Type B pancreatic cell (in vitro differentiated cells): ENCODE data around the gene FBXL20. TPM values are rescaled to one million over a fixed set of nuclear protein-coding genes. Genes with fewer than 3 reads are reported as not detected.

ENCODE experiments used
- DNase-seq: peaks from one replicate; pipeline ENCODE4 v3.0.0; 2021; ENCODE audit warnings: mixed read lengths; ENCODE audit not compliant: unreplicated experiment; ENCODE audit errors: extremely low spot score
- H3K27ac Mint-ChIP-seq: 2 replicates; pipeline ENCODE4 v1.8.0; 2021; ENCODE audit warnings: mild to moderate bottlenecking, mixed read lengths
- H3K27me3 Mint-ChIP-seq: 2 replicates; pipeline ENCODE4 v1.8.0; 2021; ENCODE audit warnings: mixed read lengths
- H3K36me3 Mint-ChIP-seq: 2 replicates; pipeline ENCODE4 v1.8.0; 2021; ENCODE audit warnings: mixed read lengths
- H3K4me1 Mint-ChIP-seq: one replicate; pipeline ENCODE4 v1.8.0; 2021; ENCODE audit warnings: mixed read lengths; ENCODE audit not compliant: unreplicated experiment
- H3K4me3 Mint-ChIP-seq: 2 replicates; pipeline ENCODE4 v1.8.0; 2021; ENCODE audit warnings: mild to moderate bottlenecking, mixed read lengths
- H3K9me3 Mint-ChIP-seq: 2 replicates; pipeline ENCODE4 v1.8.0; 2021; ENCODE audit warnings: mixed read lengths
- CTCF ChIP-seq: fragments of 200-600 bp; sonication (generic); conservative IDR thresholded peaks from 2 replicates; pipeline ENCODE4 v1.5.0; 2021; ENCODE audit warnings: antibody characterized with exemption, mild to moderate bottlenecking
- total RNA-seq: library from RNA; stranded (reverse); gene quantifications from 2 replicates; pipeline ENCODE4 v1.2.1, GENCODE V29; 2021; ENCODE audit warnings: low replicate concordance

The FBXL20 gene
- total RNA-seq, 1 donor from 2014 or later = 21.6 TPM

- Mint-ChIP-seq H3K4me3 (no peak overlapping the region), H3K27ac (no peak overlapping the region), H3K27me3 (peaks cover 83% of the 10 kb centered on the region), H3K9me3 (no peaks in the 10 kb centered on the region), H3K4me1 (no peaks in the 10 kb centered on the region), H3K36me3 (no peaks in the 10 kb centered on the region)
- DNase-seq = no peak
- no peak for TF ChIP-seq CTCF
These were observed 188.5 kb downstream of the FBXL20 start for GRCh38 chr17:39212841-39213480.

GRCh38 chr17:39212195-39212810, 189.1 kb downstream of the FBXL20 start:
- no peak for DNase-seq
- TF ChIP-seq CTCF = no peak
- Mint-ChIP-seq H3K4me1 (peaks cover under 1% of the 10 kb centered on the region), H3K4me3 (no peak overlapping the region), H3K27me3 (peaks cover 80% of the 10 kb centered on the region), H3K27ac (no peak overlapping the region), H3K36me3 (no peaks in the 10 kb centered on the region), H3K9me3 (no peaks in the 10 kb centered on the region)

GRCh38 chr17:39210093-39210434, 191.4 kb downstream of the FBXL20 start:
- DNase-seq = no peak
- Mint-ChIP-seq H3K9me3 (no peaks in the 10 kb centered on the region), H3K36me3 (no peaks in the 10 kb centered on the region), H3K4me3 (peak overlapping the region; percentile 52), H3K4me1 (peaks cover 5% of the 10 kb centered on the region), H3K27me3 (peaks cover 60% of the 10 kb centered on the region), H3K27ac (no peak overlapping the region)
- TF ChIP-seq CTCF = no peak

DNA sequence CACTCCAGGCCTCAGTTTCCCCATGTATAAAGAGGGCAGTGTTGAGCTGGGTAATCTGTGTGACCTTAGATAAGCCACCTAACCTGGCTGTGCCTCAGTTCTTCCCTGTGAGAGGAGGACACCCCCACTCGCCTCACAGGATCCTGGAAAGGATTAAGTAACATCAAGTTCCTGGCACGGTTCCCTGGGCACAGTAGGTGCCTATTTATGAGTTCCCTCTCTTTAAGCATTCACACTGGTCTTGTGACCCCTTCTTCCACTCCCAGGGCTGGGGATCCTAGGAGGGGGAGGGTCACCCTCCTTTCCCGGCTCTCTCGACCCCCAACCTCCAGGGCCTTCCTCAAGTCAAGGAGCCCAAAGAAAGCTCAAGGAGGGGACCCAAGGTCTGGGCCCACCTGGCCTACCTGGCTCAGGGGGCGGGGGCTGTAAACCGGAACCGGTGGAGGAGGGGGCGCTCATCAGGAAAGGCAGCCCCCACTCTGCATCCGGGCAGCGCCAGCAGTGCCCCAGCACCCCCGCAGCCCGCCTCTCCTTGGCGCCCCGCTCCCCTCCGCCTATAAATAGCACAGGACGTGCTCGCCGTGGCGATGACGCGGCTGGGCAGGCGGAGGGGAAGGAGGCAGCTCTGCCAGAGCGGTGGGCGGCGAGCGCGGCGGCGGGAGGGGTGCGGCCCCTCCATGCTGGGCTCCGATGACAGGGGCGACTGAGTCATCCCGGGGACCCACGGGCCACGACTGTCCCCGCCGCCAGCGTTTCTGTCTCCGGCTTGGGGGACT, 191.9 kb downstream of the FBXL20 start:
- Mint-ChIP-seq H3K9me3 (no peaks in the 10 kb centered on the region), H3K27ac (no peak overlapping the region), H3K4me3 (no peak overlapping the region), H3K36me3 (no peaks in the 10 kb centered on the region), H3K4me1 (peaks cover 5% of the 10 kb centered on the region), H3K27me3 (peaks cover 54% of the 10 kb centered on the region)
- no peak for DNase-seq
- TF ChIP-seq CTCF = no peak

- no peak for DNase-seq
- no peak for TF ChIP-seq CTCF
- Mint-ChIP-seq H3K36me3 (peaks cover 3% of the 10 kb centered on the region), H3K4me1 (peaks cover 5% of the 10 kb centered on the region), H3K4me3 (no peak overlapping the region), H3K9me3 (no peaks in the 10 kb centered on the region), H3K27me3 (peaks cover 50% of the 10 kb centered on the region), H3K27ac (no peak overlapping the region)
These were observed 192.5 kb downstream of the FBXL20 start for GRCh38 chr17:39208893-39209292.
